H9 (cell line): Measurements from ENCODE around the gene SPSB2. TPM values are rescaled to one million over a fixed set of nuclear protein-coding genes. Genes with fewer than 3 reads are reported as not detected.

Experiments
- DNase-seq: peaks from one replicate; pipeline ENCODE4 v3.0.0-alpha.2; 2017
- H2AFZ ChIP-seq: one replicate; pipeline ENCODE4 v1.6.1; 2013; ENCODE audit warnings: mild to moderate bottlenecking, low read length, control low read depth, moderate library complexity
- H2AK5ac ChIP-seq: 2 replicates; pipeline ENCODE4 v1.6.1; 2013; ENCODE audit warnings: low read length, control low read depth, mixed read lengths; ENCODE audit not compliant: insufficient read length
- H2BK120ac ChIP-seq: one replicate; pipeline ENCODE4 v1.6.1; 2013; ENCODE audit warnings: low read depth, mild to moderate bottlenecking, low read length, control low read depth, inconsistent platforms; ENCODE audit not compliant: poor library complexity, severe bottlenecking
- H2BK12ac ChIP-seq: 2 replicates; pipeline ENCODE4 v1.6.1; 2013; ENCODE audit warnings: low read length, control low read depth, mixed read lengths, low read depth; ENCODE audit not compliant: insufficient read length
- H2BK15ac ChIP-seq: 2 replicates; pipeline ENCODE4 v1.6.1; 2013; ENCODE audit warnings: low read depth, low read length, control low read depth
- H2BK20ac ChIP-seq: one replicate; pipeline ENCODE4 v1.6.1; 2013; ENCODE audit warnings: low read depth, mild to moderate bottlenecking, low read length, control low read depth, inconsistent platforms; ENCODE audit not compliant: poor library complexity, severe bottlenecking
- H2BK5ac ChIP-seq: 2 replicates; pipeline ENCODE4 v1.6.1; 2013; ENCODE audit warnings: low read length, control low read depth, mixed read lengths; ENCODE audit not compliant: insufficient read length
- H3K14ac ChIP-seq: 2 replicates; pipeline ENCODE4 v1.6.1; 2013; ENCODE audit warnings: low read length, control low read depth; ENCODE audit not compliant: insufficient read depth
- H3K18ac ChIP-seq: 2 replicates; pipeline ENCODE4 v1.6.1; 2013; ENCODE audit warnings: low read depth, mild to moderate bottlenecking, mixed read lengths, low read length, control low read depth; ENCODE audit not compliant: insufficient read length
- H3K23ac ChIP-seq: 2 replicates; pipeline ENCODE4 v1.6.1; 2013; ENCODE audit warnings: low read length, control low read depth, mixed read lengths, low read depth; ENCODE audit not compliant: insufficient read length
- H3K23me2 ChIP-seq: 2 replicates; pipeline ENCODE4 v1.6.1; 2013; ENCODE audit warnings: low read depth, mild to moderate bottlenecking, mixed read lengths, low read length, control low read depth; ENCODE audit not compliant: insufficient read length, poor library complexity, severe bottlenecking
- H3K27ac ChIP-seq: 2 replicates; pipeline ENCODE4 v1.5.1; 2013; ENCODE audit warnings: low read length, control low read depth, mixed read lengths, low read depth; ENCODE audit not compliant: insufficient read length
- H3K27me3 ChIP-seq: 2 replicates; pipeline ENCODE4 v1.6.1; 2013; ENCODE audit warnings: low read length, control low read depth, inconsistent platforms; ENCODE audit not compliant: insufficient read depth
- H3K4ac ChIP-seq: 2 replicates; pipeline ENCODE4 v1.6.1; 2013; ENCODE audit warnings: low read depth, mild to moderate bottlenecking, control low read depth, inconsistent platforms, low read length, moderate library complexity
- H3K4me1 ChIP-seq: 2 replicates; pipeline ENCODE4 v1.6.1; 2013; ENCODE audit warnings: low read length, control low read depth, inconsistent platforms; ENCODE audit not compliant: insufficient read depth
- H3K4me2 ChIP-seq: 2 replicates; pipeline ENCODE4 v1.6.1; 2013; ENCODE audit warnings: low read length, control low read depth, mixed read lengths; ENCODE audit not compliant: insufficient read length, insufficient read depth
- H3K56ac ChIP-seq: 2 replicates; pipeline ENCODE4 v1.6.1; 2013; ENCODE audit warnings: low read depth, mild to moderate bottlenecking, mixed read lengths, low read length, control low read depth; ENCODE audit not compliant: insufficient read length
- H3K79me1 ChIP-seq: 2 replicates; pipeline ENCODE4 v1.6.1; 2013; ENCODE audit warnings: low read depth, mild to moderate bottlenecking, moderate library complexity, low read length, control low read depth, inconsistent platforms; ENCODE audit not compliant: insufficient read depth, poor library complexity, severe bottlenecking
- H3K79me2 ChIP-seq: 2 replicates; pipeline ENCODE4 v1.6.1; 2013; ENCODE audit warnings: low read length, control low read depth, inconsistent platforms; ENCODE audit not compliant: insufficient read depth
- H3K9ac ChIP-seq: 2 replicates; pipeline ENCODE4 v1.6.1; 2013; ENCODE audit warnings: low read length, control low read depth, mixed read lengths; ENCODE audit not compliant: insufficient read length; ENCODE audit errors: extremely low read depth
- H3K9me3 ChIP-seq: one replicate; pipeline ENCODE4 v1.6.1; 2013; ENCODE audit warnings: low read depth, low read length, inconsistent platforms; ENCODE audit not compliant: control insufficient read depth
- H3T11ph ChIP-seq: one replicate; pipeline ENCODE4 v1.6.1; 2013; ENCODE audit warnings: mild to moderate bottlenecking, low read length, control low read depth, inconsistent platforms
- H4K20me1 ChIP-seq: one replicate; pipeline ENCODE4 v1.6.1; 2013; ENCODE audit not compliant: control insufficient read depth, insufficient read length, insufficient read depth
- H4K5ac ChIP-seq: 2 replicates; pipeline ENCODE4 v1.6.1; 2013; ENCODE audit warnings: low read depth, mild to moderate bottlenecking, mixed read lengths, low read length, control low read depth; ENCODE audit not compliant: insufficient read length
- H4K8ac ChIP-seq: replicated peaks from 2 replicates; pipeline ENCODE4 v1.6.1; 2013; ENCODE audit warnings: low read length, control low read depth, mixed read lengths, low read depth; ENCODE audit not compliant: insufficient read length
- H4K91ac ChIP-seq: 2 replicates; pipeline ENCODE4 v1.6.1; 2013; ENCODE audit warnings: low read depth, mild to moderate bottlenecking, moderate library complexity, mixed read lengths, low read length, control low read depth; ENCODE audit not compliant: insufficient read length
- H3K27ac Mint-ChIP-seq, 3 experiments: 2 replicates in 2 of 3; 3 replicates in 1 of 3; pipeline ENCODE4 v1.8.0; 2020 to 2021; ENCODE audit warnings: mixed read lengths in 3 of 3, mild to moderate bottlenecking in 1 of 3, moderate library complexity in 1 of 3
- H3K27me3 Mint-ChIP-seq: 2 replicates; pipeline ENCODE4 v1.8.0; 2021; ENCODE audit warnings: low read depth, mild to moderate bottlenecking, moderate library complexity, mixed read lengths
- H3K36me3 Mint-ChIP-seq, 3 experiments: 2 replicates in 2 of 3; 3 replicates in 1 of 3; pipeline ENCODE4 v1.8.0; 2020 to 2021; ENCODE audit warnings: low read depth in 3 of 3, mixed read lengths in 3 of 3; ENCODE audit not compliant: insufficient read depth in 1 of 3
- H3K4me1 Mint-ChIP-seq, 2 experiments: 2 replicates each; pipeline ENCODE4 v1.8.0; 2020; ENCODE audit warnings: mixed read lengths in 2 of 2
- H3K4me3 Mint-ChIP-seq, 2 experiments: 2 replicates in 1 of 2; 3 replicates in 1 of 2; pipeline ENCODE4 v1.8.0; 2020 to 2021; ENCODE audit warnings: mild to moderate bottlenecking in 2 of 2, mixed read lengths in 2 of 2, moderate library complexity in 1 of 2
- H3K9me3 Mint-ChIP-seq, 2 experiments: 2 replicates in 1 of 2; 3 replicates in 1 of 2; pipeline ENCODE4 v1.8.0; 2020; ENCODE audit warnings: mild to moderate bottlenecking in 2 of 2, mixed read lengths in 2 of 2, moderate library complexity in 1 of 2
- CTCF ChIP-seq: fragments of 200-600 bp; sonication (generic); conservative IDR thresholded peaks from 3 replicates; pipeline ENCODE4 v1.8.0; 2021; ENCODE audit warnings: antibody characterized with exemption, mild to moderate bottlenecking
- WGBS: extraction: QIAGEN DNeasy Blood & Tissue Kit; methylation state at CpG from one replicate; pipeline ENCODE4 v1.1.7; 2013; ENCODE audit warnings: missing lambda C conversion rate, low lambda C conversion rate, mixed read lengths; ENCODE audit not compliant: insufficient read length; ENCODE audit errors: extremely low coverage; 5-methylcytosine and 5-hydroxymethylcytosine counted together
- total RNA-seq: library from RNA; stranded (reverse); gene quantifications from 2 replicates; pipeline ENCODE4 v1.2.1, GENCODE V29; 2021

SPSB2 gene
- total RNA-seq, 1 experiment from 2014 or later, result 13.7 TPM

GRCh38 chr12:6916426-6917200 lies 43.5 kb upstream of the SPSB2 start:
- Histone ChIP-seq H3K9ac (no peak overlapping the region), H2AK5ac (no peak overlapping the region), H3K4me1 (no peaks in the 10 kb centered on the region; the same call in 1 of the 2 replicates), H2BK12ac (no peak overlapping the region), H3K18ac (no peak overlapping the region), H4K20me1 (no peaks in the 10 kb centered on the region), H2AFZ (no peak overlapping the region), H2BK120ac (no peak overlapping the region), H3T11ph (no peak overlapping the region), H3K9me3 (no peaks in the 10 kb centered on the region), H2BK15ac (no peak overlapping the region), H2BK5ac (no peak overlapping the region), H4K91ac (no peak overlapping the region), H3K79me1 (peaks cover 6% of the 10 kb centered on the region), H4K8ac (no peak overlapping the region), H3K79me2 (no peaks in the 10 kb centered on the region), H3K14ac (no peak overlapping the region), H3K4ac (no peak overlapping the region), H4K5ac (no peak overlapping the region), H3K27ac (no peak overlapping the region), H3K27me3 (no peaks in the 10 kb centered on the region), H3K56ac (no peak overlapping the region), H3K23me2 (peaks cover 16% of the 10 kb centered on the region), H3K23ac (no peak overlapping the region), H3K4me2 (no peak overlapping the region), H2BK20ac (no peak overlapping the region)
- H3K36me3 Mint-ChIP-seq, result peaks cover 29 to 49% (median 46%) of the 10 kb centered on the region in 3 experiments
- H3K27me3 Mint-ChIP-seq, result peaks cover 13% of the 10 kb centered on the region
- peak overlapping the region in 2 of 3 experiments; percentile 29 to 40; a peak in 3 of 7 replicates for H3K27ac Mint-ChIP-seq
- DNase-seq, result no peak
- no CpG with 5 or more reads among the region's 11 CpGs for WGBS
- peak overlapping the region in 1 of 2 experiments; percentile 42; a peak in 1 of 5 replicates for H3K4me3 Mint-ChIP-seq
- no peaks in the 10 kb centered on the region for H3K9me3 Mint-ChIP-seq
- H3K4me1 Mint-ChIP-seq, result peaks cover 29 to 47% of the 10 kb centered on the region in 2 experiments
- TF ChIP-seq CTCF, result no peak
